ENCODE results near the gene PDZD2. TPM values are rescaled to one million over a fixed set of nuclear protein-coding genes. Genes with fewer than 3 reads are reported as not detected.

The PDZD2 gene
- polyA plus RNA-seq, 4 donors, result 1.4 to 3.9 (median 3.7) TPM; not detected in 1

GRCh38 chr5:31845361-31845760 lies 206.4 kb downstream of the PDZD2 start:
- H3K9me3 ChIP-seq (ENCODE audit: control insufficient read depth in 2 of 2, insufficient read depth in 1 of 2, low read depth in 1 of 2, low read length in 1 of 2), result no peaks in the 10 kb centered on the region
- H3K4me1 ChIP-seq (ENCODE audit: control insufficient read depth in 3 of 3, insufficient read depth in 2 of 3, low read depth in 1 of 3, low read length in 2 of 3), result no peaks in the 10 kb centered on the region
- no peaks in the 10 kb centered on the region for H3K27me3 ChIP-seq (ENCODE audit: control insufficient read depth in 3 of 3, insufficient read depth in 3 of 3, low read length in 3 of 3)
- FAIRE-seq (no peak), DNase-seq (no peak)
- no peak overlapping the region for H3K27ac ChIP-seq (ENCODE audit: low read depth in 1 of 3, low read length in 2 of 3)
- no peaks in the 10 kb centered on the region for H3K36me3 ChIP-seq (ENCODE audit: control insufficient read depth in 3 of 3, insufficient read depth in 2 of 3, low read depth in 1 of 3, low read length in 3 of 3)
- 25 to 53% (median 35%) methylated on average over 3 of the region's 3 CpGs for WGBS, 3 donors
- no peak overlapping the region for H3K4me3 ChIP-seq (ENCODE audit: low read depth in 1 of 3, low read length in 3 of 3)

- no peaks in the 10 kb centered on the region for H3K36me3 ChIP-seq (ENCODE audit: control insufficient read depth in 3 of 3, insufficient read depth in 2 of 3, low read depth in 1 of 3, low read length in 3 of 3)
- H3K27ac ChIP-seq (ENCODE audit: low read depth in 1 of 3, low read length in 2 of 3), result no peak overlapping the region
- H3K9me3 ChIP-seq (ENCODE audit: control insufficient read depth in 2 of 2, insufficient read depth in 1 of 2, low read depth in 1 of 2, low read length in 1 of 2), result no peaks in the 10 kb centered on the region
- H3K4me1 ChIP-seq (ENCODE audit: control insufficient read depth in 3 of 3, insufficient read depth in 2 of 3, low read depth in 1 of 3, low read length in 2 of 3), result no peaks in the 10 kb centered on the region
- 32 to 68% (median 39%) methylated on average over 1 of the region's 1 CpG for WGBS, 3 donors
- DNase-seq (no peak), FAIRE-seq (no peak)
- no peak overlapping the region for H3K4me3 ChIP-seq (ENCODE audit: low read depth in 1 of 3, low read length in 3 of 3)
- H3K27me3 ChIP-seq (ENCODE audit: control insufficient read depth in 3 of 3, insufficient read depth in 3 of 3, low read length in 3 of 3), result no peaks in the 10 kb centered on the region
These were observed 208.0 kb downstream of the PDZD2 start for GRCh38 chr5:31846934-31847333.

- Histone ChIP-seq H3K4me1 (ENCODE audit: control insufficient read depth in 3 of 3, insufficient read depth in 2 of 3, low read depth in 1 of 3, low read length in 2 of 3) (no peaks in the 10 kb centered on the region), H3K9me3 (ENCODE audit: control insufficient read depth in 2 of 2, insufficient read depth in 1 of 2, low read depth in 1 of 2, low read length in 1 of 2) (no peaks in the 10 kb centered on the region), H3K36me3 (ENCODE audit: control insufficient read depth in 3 of 3, insufficient read depth in 2 of 3, low read depth in 1 of 3, low read length in 3 of 3) (no peaks in the 10 kb centered on the region), H3K4me3 (ENCODE audit: low read depth in 1 of 3, low read length in 3 of 3) (no peak overlapping the region), H3K27me3 (ENCODE audit: control insufficient read depth in 3 of 3, insufficient read depth in 3 of 3, low read length in 3 of 3) (no peaks in the 10 kb centered on the region), H3K27ac (ENCODE audit: low read depth in 1 of 3, low read length in 2 of 3) (no peak overlapping the region)
- 84 to 88% (median 87%) methylated on average over 7 of the region's 7 CpGs for WGBS, 3 donors
- no peak for FAIRE-seq
- DNase-seq, result no peak
These were observed 208.4 kb downstream of the PDZD2 start for GRCh38 chr5:31847354-31847753.

GRCh38 chr5:31850981-31851689 lies 212.2 kb downstream of the PDZD2 start:
- no peak for FAIRE-seq
- no peaks in the 10 kb centered on the region for H3K9me3 ChIP-seq (ENCODE audit: control insufficient read depth in 2 of 2, insufficient read depth in 1 of 2, low read depth in 1 of 2, low read length in 1 of 2)
- no peaks in the 10 kb centered on the region for H3K36me3 ChIP-seq (ENCODE audit: control insufficient read depth in 3 of 3, insufficient read depth in 2 of 3, low read depth in 1 of 3, low read length in 3 of 3)
- no peak for DNase-seq
- H3K4me1 ChIP-seq (ENCODE audit: control insufficient read depth in 3 of 3, insufficient read depth in 2 of 3, low read depth in 1 of 3, low read length in 2 of 3), result no peaks in the 10 kb centered on the region
- no peak overlapping the region for H3K27ac ChIP-seq (ENCODE audit: low read depth in 1 of 3, low read length in 2 of 3)
- H3K4me3 ChIP-seq (ENCODE audit: low read depth in 1 of 3, low read length in 3 of 3), result no peak overlapping the region
- 38 to 58% (median 47%) methylated on average over 4 of the region's 4 CpGs for WGBS, 3 donors
- peaks cover 0 to 24% (median 14%) of the 10 kb centered on the region in 3 donors for H3K27me3 ChIP-seq (ENCODE audit: control insufficient read depth in 3 of 3, insufficient read depth in 3 of 3, low read length in 3 of 3)

- H3K4me1 ChIP-seq (ENCODE audit: control insufficient read depth in 3 of 3, insufficient read depth in 2 of 3, low read depth in 1 of 3, low read length in 2 of 3), result no peaks in the 10 kb centered on the region
- FAIRE-seq, result no peak
- no peaks in the 10 kb centered on the region for H3K36me3 ChIP-seq (ENCODE audit: control insufficient read depth in 3 of 3, insufficient read depth in 2 of 3, low read depth in 1 of 3, low read length in 3 of 3)
- peaks cover 0 to 28% (median 14%) of the 10 kb centered on the region in 3 donors for H3K27me3 ChIP-seq (ENCODE audit: control insufficient read depth in 3 of 3, insufficient read depth in 3 of 3, low read length in 3 of 3)
- H3K4me3 ChIP-seq (ENCODE audit: low read depth in 1 of 3, low read length in 3 of 3), result no peak overlapping the region
- H3K27ac ChIP-seq (ENCODE audit: low read depth in 1 of 3, low read length in 2 of 3), result no peak overlapping the region
- 37 to 54% (median 52%) methylated on average over 8 of the region's 8 CpGs for WGBS, 3 donors
- no peak for DNase-seq
- H3K9me3 ChIP-seq (ENCODE audit: control insufficient read depth in 2 of 2, insufficient read depth in 1 of 2, low read depth in 1 of 2, low read length in 1 of 2), result peaks cover 0 to 5% of the 10 kb centered on the region in 2 donors
These were observed 214.6 kb downstream of the PDZD2 start for GRCh38 chr5:31853398-31854135.

GRCh38 chr5:31854181-31855133 lies 215.5 kb downstream of the PDZD2 start:
- DNase-seq (peak in 1 of 2 donors; percentile 27), FAIRE-seq (no peak)
- 3 to 5% (median 5%) methylated on average over 44 to 49 of the region's 49 CpGs for WGBS, 3 donors
- Histone ChIP-seq H3K9me3 (ENCODE audit: control insufficient read depth in 2 of 2, insufficient read depth in 1 of 2, low read depth in 1 of 2, low read length in 1 of 2) (peaks cover 0 to 11% of the 10 kb centered on the region in 2 donors), H3K4me3 (ENCODE audit: low read depth in 1 of 3, low read length in 3 of 3) (peak overlapping the region; percentile 26 to 50 (median 32)), H3K36me3 (ENCODE audit: control insufficient read depth in 3 of 3, insufficient read depth in 2 of 3, low read depth in 1 of 3, low read length in 3 of 3) (no peaks in the 10 kb centered on the region), H3K27me3 (ENCODE audit: control insufficient read depth in 3 of 3, insufficient read depth in 3 of 3, low read length in 3 of 3) (peaks cover 0 to 28% (median 14%) of the 10 kb centered on the region in 3 donors), H3K27ac (ENCODE audit: low read depth in 1 of 3, low read length in 2 of 3) (peak overlapping the region in 2 of 3 donors; percentile 15 to 61), H3K4me1 (ENCODE audit: control insufficient read depth in 3 of 3, insufficient read depth in 2 of 3, low read depth in 1 of 3, low read length in 2 of 3) (no peaks in the 10 kb centered on the region)

GRCh38 chr5:31855134-31856040 lies 216.5 kb downstream of the PDZD2 start:
- FAIRE-seq (no peak), DNase-seq (peak in 1 of 2 donors; percentile 9)
- peak overlapping the region in 2 of 3 donors; percentile 15 to 61 for H3K27ac ChIP-seq (ENCODE audit: low read depth in 1 of 3, low read length in 2 of 3)
- H3K36me3 ChIP-seq (ENCODE audit: control insufficient read depth in 3 of 3, insufficient read depth in 2 of 3, low read depth in 1 of 3, low read length in 3 of 3), result no peaks in the 10 kb centered on the region
- H3K4me1 ChIP-seq (ENCODE audit: control insufficient read depth in 3 of 3, insufficient read depth in 2 of 3, low read depth in 1 of 3, low read length in 2 of 3), result no peaks in the 10 kb centered on the region
- 6 to 9% (median 7%) methylated on average over 31 of the region's 31 CpGs for WGBS, 3 donors
- peaks cover 0 to 19% of the 10 kb centered on the region in 2 donors for H3K9me3 ChIP-seq (ENCODE audit: control insufficient read depth in 2 of 2, insufficient read depth in 1 of 2, low read depth in 1 of 2, low read length in 1 of 2)
- H3K27me3 ChIP-seq (ENCODE audit: control insufficient read depth in 3 of 3, insufficient read depth in 3 of 3, low read length in 3 of 3), result peaks cover 0 to 28% (median 14%) of the 10 kb centered on the region in 3 donors
- H3K4me3 ChIP-seq (ENCODE audit: low read depth in 1 of 3, low read length in 3 of 3), result peak overlapping the region; percentile 26 to 50 (median 32)
